ENCODE data around the gene ENPEP. TPM values are rescaled to one million over a fixed set of nuclear protein-coding genes. Genes with fewer than 3 reads are reported as not detected.

The ENPEP gene
- total RNA-seq, 4 donors from 2014 or later, result 0.30 to 1.6 (median 0.86) TPM

GRCh38 chr4:110597582-110597981, 121.6 kb downstream of the ENPEP start:
- DNase-seq, result no peak
- TF ChIP-seq, protein P1, sequence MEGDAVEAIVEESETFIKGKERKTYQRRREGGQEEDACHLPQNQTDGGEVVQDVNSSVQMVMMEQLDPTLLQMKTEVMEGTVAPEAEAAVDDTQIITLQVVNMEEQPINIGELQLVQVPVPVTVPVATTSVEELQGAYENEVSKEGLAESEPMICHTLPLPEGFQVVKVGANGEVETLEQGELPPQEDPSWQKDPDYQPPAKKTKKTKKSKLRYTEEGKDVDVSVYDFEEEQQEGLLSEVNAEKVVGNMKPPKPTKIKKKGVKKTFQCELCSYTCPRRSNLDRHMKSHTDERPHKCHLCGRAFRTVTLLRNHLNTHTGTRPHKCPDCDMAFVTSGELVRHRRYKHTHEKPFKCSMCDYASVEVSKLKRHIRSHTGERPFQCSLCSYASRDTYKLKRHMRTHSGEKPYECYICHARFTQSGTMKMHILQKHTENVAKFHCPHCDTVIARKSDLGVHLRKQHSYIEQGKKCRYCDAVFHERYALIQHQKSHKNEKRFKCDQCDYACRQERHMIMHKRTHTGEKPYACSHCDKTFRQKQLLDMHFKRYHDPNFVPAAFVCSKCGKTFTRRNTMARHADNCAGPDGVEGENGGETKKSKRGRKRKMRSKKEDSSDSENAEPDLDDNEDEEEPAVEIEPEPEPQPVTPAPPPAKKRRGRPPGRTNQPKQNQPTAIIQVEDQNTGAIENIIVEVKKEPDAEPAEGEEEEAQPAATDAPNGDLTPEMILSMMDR (IDR thresholded peaks at IDR 0.05), result no peak
- Histone ChIP-seq H3K36me3 (no peaks in the 10 kb centered on the region), H3K27me3 (peaks cover 0 to 7% (median 0%) of the 10 kb centered on the region in 4 donors), H3K4me3 (no peak overlapping the region), H3K4me1 (no peaks in the 10 kb centered on the region), H3K9me3 (peaks cover 0 to 21% (median 0%) of the 10 kb centered on the region in 3 donors), H3K27ac (no peak overlapping the region)
- intact Hi-C loops (cut with DNase I), result no loop called here

- intact Hi-C loops (cut with DNase I), result no loop called here
- DNase-seq, result no peak
- WGBS, 2 donors, result 88 to 97% methylated on average over 2 of the region's 2 CpGs
- Histone ChIP-seq H3K36me3 (no peaks in the 10 kb centered on the region), H3K4me1 (no peaks in the 10 kb centered on the region), H3K27ac (no peak overlapping the region), H3K27me3 (peaks cover 0 to 26% (median 0%) of the 10 kb centered on the region in 4 donors), H3K9me3 (peaks cover 0 to 7% (median 0%) of the 10 kb centered on the region in 3 donors), H3K4me3 (no peak overlapping the region)
- TF ChIP-seq, protein P1 (IDR thresholded peaks at IDR 0.05), result no peak
- no peak for TF ChIP-seq POLR2A (IDR thresholded peaks at IDR 0.05)
Observed at GRCh38 chr4:110602061-110602460, 126.1 kb downstream of the ENPEP start.

DNA sequence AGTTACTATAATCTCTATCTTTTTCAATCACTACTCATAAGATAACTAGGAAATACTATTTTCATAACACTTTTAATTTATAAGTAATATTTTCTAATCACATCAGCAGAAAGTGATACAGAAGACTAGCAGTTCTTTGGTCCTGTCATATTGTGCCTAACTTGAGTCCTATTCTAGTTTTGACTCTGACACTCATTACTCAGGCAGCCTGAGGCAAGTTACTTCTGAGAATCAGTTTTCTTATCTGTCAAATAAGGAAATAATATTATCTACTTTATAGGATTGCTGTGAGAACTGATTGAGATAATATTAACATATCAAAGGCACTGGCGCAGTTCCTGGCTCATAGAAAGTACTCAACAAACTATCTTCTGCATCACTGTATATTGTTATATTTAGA, 129.1 kb downstream of the ENPEP start:
- Histone ChIP-seq H3K9me3 (no peaks in the 10 kb centered on the region), H3K4me1 (peaks cover 0 to 4% (median 0%) of the 10 kb centered on the region in 3 donors), H3K36me3 (no peaks in the 10 kb centered on the region), H3K4me3 (no peak overlapping the region), H3K27ac (no peak overlapping the region), H3K27me3 (peaks cover 0 to 50% (median under 1%) of the 10 kb centered on the region in 4 donors)
- no peak for TF ChIP-seq POLR2A (IDR thresholded peaks at IDR 0.05)
- TF ChIP-seq, protein P1 (IDR thresholded peaks at IDR 0.05), result no peak
- no peak for DNase-seq
- 73 to 88% methylated on average over 1 of the region's 1 CpG for WGBS, 2 donors
- intact Hi-C loops (cut with DNase I), result no loop called here

- WGBS, 2 donors, result 27 to 30% methylated on average over 6 of the region's 6 CpGs
- Histone ChIP-seq H3K36me3 (no peaks in the 10 kb centered on the region), H3K27me3 (peaks cover 5 to 76% (median 16%) of the 10 kb centered on the region in 4 donors), H3K4me1 (peaks cover 0 to 20% (median 3%) of the 10 kb centered on the region in 3 donors), H3K27ac (no peak overlapping the region), H3K9me3 (no peaks in the 10 kb centered on the region), H3K4me3 (no peak overlapping the region)
- no peak for DNase-seq
- TF ChIP-seq POLR2A (IDR thresholded peaks at IDR 0.05), result no peak
- TF ChIP-seq, protein P1 (IDR thresholded peaks at IDR 0.05), result no peak
- intact Hi-C loops (cut with DNase I), result no loop called here
Observed at GRCh38 chr4:110609044-110609750, 133.2 kb downstream of the ENPEP start.

- H3K36me3 ChIP-seq, result no peaks in the 10 kb centered on the region
Observed at GRCh38 chr4:110610620-110610939, 134.6 kb downstream of the ENPEP start.

More at GRCh38 chr4:110610620-110610939, 134.6 kb downstream of the ENPEP start:
- no peak for TF ChIP-seq POLR2A (IDR thresholded peaks at IDR 0.05)
- TF ChIP-seq, protein P1 (IDR thresholded peaks at IDR 0.05), result no peak
- no peak for DNase-seq
- Histone ChIP-seq H3K27me3 (peaks cover 6 to 86% (median 21%) of the 10 kb centered on the region in 4 donors), H3K4me3 (no peak overlapping the region), H3K4me1 (peaks cover 0 to 22% (median 3%) of the 10 kb centered on the region in 3 donors), H3K27ac (no peak overlapping the region), H3K9me3 (no peaks in the 10 kb centered on the region)
- intact Hi-C loops (cut with DNase I), result no loop called here
- 67% methylated on average over 7 of the region's 20 CpGs; no CpG with 5 or more reads in 1 of the 2 donors for WGBS, 2 donors

Measured in esophagus squamous epithelium (tissue), 5 donors.